ENCODE data around the gene NBPF14. TPM values are rescaled to one million over a fixed set of nuclear protein-coding genes. Genes with fewer than 3 reads are reported as not detected.
"Not testable (repeated sequence)": the region's sequence is repeated elsewhere in the genome, so short reads cannot be mapped to it uniquely, and the experiment has no call there.

Gene NBPF14
- 4.5 and 8.3 TPM in 2 replicates for total RNA-seq

DNA sequence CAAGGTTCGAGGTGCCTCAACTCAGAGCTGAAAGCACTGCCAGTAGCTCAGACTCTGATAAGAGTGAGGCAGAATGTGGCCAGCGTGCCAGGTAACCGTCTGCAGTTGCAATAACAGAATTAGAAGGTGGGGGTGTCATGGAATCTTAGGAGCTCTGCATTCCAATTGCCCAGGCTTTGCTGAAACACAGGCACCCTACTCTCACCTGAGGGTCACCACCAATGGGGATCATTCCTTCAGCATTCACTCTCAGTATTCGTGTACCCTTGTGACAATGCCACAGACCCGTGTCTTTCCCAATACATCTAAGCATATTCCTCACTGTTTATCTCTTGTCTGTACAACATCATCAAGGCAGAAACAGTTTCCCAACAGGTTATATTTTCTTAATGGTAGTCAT, at the start of gene NBPF14:
Gene NBPF14, minus strand, starts transcription at position 101 of the 400 bp plus-strand sequence. CDS start 294 bp downstream, outside the sequence.
- DNase-seq (ENCODE audit: low read depth in 2 of 2): not testable (repeated sequence)

DNA sequence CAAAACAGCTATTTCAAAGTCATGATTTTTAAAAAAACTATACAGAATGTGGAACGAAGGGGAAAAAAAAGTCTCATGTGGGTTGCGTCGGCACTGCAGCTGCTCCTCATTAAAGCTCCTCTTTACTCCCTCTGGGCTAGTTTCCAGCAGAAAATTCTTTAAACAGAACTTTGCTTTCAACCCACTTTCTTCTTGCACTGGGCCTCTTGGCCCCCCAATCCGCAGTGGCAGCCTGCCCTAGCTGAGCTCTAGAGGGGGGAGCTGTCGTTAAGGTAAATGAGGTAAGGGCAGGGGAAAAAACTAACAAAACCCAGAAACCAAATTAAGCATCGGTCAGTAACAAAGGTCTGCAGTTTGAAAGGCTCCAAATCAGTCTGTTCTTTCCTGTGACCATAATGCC, 29.6 kb upstream of the NBPF14 start:
- DNase-seq (ENCODE audit: low read depth in 2 of 2): not testable (repeated sequence)

DNA sequence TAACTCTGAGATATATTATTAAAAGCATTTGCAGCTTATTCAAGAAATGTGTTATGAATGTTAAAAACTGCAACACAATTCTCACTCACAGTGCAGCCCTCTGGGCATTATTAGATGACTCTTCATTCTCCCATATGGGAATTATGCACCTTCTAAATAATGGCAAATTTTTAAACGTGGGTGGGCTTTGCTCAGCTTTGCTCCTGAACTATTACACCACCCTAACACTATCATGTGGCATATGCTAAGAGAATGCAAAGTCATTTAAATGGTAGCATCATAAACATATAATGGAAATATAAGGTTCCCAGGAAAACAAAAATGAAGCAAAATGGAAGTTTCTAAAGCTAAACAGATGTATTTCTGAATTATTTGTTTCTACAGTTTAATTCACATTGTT, 22.4 kb upstream of the NBPF14 start:
- not testable (repeated sequence) for DNase-seq (ENCODE audit: low read depth in 2 of 2)

GRCh38 chr1:148605266-148605665, 9.5 kb upstream of the NBPF14 start:
- not testable (repeated sequence) for DNase-seq (ENCODE audit: low read depth in 2 of 2)

- not testable (repeated sequence) for DNase-seq (ENCODE audit: low read depth in 2 of 2)
Observed at GRCh38 chr1:148595360-148595759, 451 bp downstream of the NBPF14 start.

DNA sequence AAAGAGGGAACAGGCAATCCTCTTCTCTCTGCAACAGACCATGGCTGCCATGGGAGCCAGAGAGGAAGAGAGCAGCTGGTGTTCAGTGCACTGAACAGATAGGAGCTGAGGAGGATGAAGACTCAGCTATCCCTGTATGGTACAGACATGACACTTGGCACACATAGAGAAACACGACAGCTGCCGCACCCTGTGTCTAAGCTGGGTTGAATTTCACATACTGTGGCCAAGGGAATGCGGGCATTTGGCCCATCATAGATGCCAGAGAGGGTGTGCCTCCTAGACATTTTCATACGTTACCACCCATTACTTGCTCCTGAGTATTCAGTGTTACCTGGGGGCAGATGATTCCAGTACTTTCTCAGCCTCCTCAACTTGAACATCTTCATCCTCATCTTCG, 4.7 kb downstream of the NBPF14 start:
- DNase-seq (ENCODE audit: low read depth in 2 of 2): not testable (repeated sequence)

- not testable (repeated sequence) for DNase-seq (ENCODE audit: low read depth in 2 of 2)
Observed at GRCh38 chr1:148532158-148532557, 63.7 kb downstream of the NBPF14 start.

GRCh38 chr1:148529101-148529567, 66.7 kb downstream of the NBPF14 start:
- DNase-seq (ENCODE audit: low read depth in 2 of 2): peak in 1 of 2 donors; percentile 22

DNA sequence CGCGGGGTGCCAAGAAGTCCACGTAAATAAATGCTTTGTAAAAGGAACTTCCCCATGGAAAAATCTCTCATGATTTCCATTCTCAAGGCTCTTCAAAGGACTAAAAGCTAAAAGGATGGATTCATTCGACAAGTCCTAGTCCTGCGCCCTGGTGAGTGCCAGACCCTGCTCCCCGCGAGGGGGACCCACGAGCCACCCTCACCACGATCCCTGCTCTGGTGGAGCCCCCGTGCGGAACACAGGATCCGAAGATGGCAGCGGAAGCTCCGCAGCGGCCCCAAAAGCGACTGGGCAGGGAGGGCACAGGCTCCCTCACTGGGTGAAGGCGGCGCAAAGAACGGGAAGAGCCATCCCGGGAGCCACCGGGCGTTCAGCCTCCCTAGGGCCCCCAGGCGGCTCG, 67.2 kb downstream of the NBPF14 start:
- not testable (repeated sequence) for DNase-seq (ENCODE audit: low read depth in 2 of 2)

DNA sequence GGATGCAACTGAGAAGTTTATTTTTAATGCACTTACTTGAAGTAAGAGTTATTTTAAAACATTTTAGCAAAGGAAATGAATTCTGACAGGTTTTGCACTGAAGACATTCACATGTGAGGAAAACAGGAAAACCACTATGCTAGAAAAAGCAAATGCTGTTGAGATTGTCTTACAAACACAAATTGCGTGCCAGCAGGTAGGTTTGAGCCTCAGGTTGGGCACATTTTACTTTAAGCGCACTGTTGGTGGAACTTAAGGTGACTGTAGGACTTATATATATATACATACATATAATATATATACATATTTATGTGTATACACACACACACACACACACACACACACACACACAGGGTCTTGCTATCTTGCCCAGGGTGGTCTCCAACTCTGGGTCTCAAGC, 69.2 kb downstream of the NBPF14 start:
- not testable (repeated sequence) for DNase-seq (ENCODE audit: low read depth in 2 of 2)

GRCh38 chr1:148523205-148524144, 72.3 kb downstream of the NBPF14 start:
- DNase-seq (ENCODE audit: low read depth in 2 of 2): not testable (repeated sequence)

DNA sequence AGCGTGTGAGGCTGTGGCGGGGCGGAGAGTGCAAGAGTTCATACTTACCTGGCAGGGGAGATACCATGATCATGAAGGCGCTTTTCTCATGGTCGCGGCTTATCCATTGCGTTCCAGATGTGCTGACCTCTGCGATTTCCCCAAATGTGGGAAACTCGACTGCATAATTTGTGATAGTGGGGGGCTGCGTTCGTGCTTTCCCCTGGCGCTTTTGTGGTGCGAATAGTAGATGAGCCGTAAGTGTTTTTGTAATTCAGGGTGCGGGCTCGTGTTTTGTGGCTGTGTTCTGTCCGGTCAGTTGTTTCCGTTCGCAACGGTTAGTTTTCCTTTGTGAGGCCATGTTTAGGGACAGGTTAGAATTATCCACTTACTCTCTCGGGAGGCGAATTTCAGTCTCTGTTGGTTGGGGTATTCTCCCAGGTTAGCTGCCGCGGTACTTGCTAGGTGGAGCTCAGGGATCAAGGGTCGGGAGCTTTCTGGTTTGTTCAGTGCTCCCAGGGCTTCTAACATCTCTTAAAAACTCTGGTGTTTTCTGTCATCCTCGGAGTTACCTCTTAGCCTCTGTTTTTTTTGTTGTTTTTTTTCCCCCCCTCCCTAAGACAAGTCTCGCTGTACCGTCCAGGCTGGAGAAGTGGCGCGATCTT, 73.1 kb downstream of the NBPF14 start:
- DNase-seq (ENCODE audit: low read depth in 2 of 2): peak; percentile 94 to 95

DNA sequence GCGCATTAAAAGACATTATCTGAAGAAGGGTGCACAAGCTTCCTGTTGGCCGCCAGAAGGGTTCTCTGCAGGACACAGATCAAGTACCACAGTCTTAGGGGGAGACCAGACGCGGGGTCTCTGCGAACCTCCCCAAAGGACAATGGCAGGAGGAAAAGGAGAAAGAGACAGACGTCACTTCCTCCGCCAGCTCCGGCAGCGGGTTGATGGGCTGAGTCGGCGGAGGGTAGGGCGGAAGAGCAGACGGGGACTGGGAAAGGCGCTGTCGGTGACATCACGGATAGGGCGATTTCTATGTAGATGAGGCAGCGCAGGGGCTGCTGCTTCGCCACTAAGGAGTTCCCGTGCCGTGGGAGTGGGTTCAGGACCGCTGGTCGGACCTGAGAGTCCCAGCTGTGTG, 73.7 kb downstream of the NBPF14 start:
- peak; percentile 60 to 85 for DNase-seq (ENCODE audit: low read depth in 2 of 2)

GRCh38 chr1:148514310-148514709, 81.5 kb downstream of the NBPF14 start:
- DNase-seq (ENCODE audit: low read depth in 2 of 2): not testable (repeated sequence)

DNA sequence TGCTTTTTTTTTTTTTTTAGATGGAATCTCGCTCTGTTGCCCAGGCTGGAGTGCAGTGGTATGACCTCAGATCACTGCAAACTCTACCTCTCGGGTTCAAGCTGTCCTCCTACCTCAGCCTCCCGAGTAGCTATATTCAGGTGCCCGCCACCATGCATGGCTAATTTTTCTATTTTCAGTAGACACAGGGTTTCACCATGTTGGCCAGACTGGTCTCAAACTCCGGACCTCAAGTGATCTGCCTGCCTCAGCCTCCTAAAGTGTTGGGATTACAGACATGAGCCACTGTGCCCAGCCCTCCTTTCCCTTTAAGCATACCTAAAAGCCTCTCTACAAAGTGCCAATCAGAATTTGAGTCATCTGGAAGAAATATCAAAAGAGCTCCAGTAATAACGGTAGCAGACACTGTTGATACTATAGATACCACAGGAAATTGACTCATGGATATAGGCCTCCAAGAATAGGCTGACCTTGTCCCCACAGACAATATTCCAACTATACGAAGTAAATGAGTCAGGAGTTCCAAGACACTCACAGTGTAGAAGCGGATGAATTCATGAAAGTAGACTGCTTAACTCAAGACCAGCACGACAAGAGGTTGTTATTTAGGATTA, 83.1 kb downstream of the NBPF14 start:
- peak in 1 of 2 donors; percentile 45 for DNase-seq (ENCODE audit: low read depth in 2 of 2)

DNA sequence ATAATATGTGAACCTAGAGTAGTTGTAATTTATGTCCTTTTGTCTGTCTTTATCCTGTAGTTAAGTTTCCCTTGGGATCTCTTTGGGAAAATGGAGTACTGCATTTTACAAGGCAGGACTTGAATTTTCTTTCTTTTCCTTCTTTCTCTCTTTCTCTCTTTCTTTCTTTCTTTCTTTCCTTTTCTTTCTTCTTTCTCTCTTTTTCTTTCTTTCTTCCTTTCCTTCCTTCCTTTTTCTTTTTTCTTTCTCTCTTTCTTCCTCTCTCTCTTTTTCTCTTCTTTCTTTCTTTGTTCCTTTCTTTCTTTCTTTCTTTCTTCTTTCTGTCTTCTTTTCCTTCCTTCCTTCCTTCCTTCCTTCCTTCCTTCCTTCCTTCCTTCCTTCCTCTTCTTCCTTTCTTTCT, 101.9 kb downstream of the NBPF14 start:
- DNase-seq (ENCODE audit: low read depth in 2 of 2): not testable (repeated sequence)

GRCh38 chr1:148483029-148483428, 112.8 kb downstream of the NBPF14 start, which contains the start of gene PPIAL4G:
Gene PPIAL4G (minus strand): TSS chr1:148483302. CDS start chr1:148483252, 50 bp downstream.
- DNase-seq (ENCODE audit: low read depth in 2 of 2): not testable (repeated sequence)

Measured in dermis microvascular lymphatic vessel endothelial cell (primary cell).